Astrocyte of the cerebellum (primary cell): ENCODE results near the gene RBM19.
"Not testable (repeated sequence)": the region's sequence is repeated elsewhere in the genome, so short reads cannot be mapped to it uniquely, and the experiment has no call there.

Source experiments
- DNase-seq: peaks from one replicate; pipeline ENCODE4 v3.0.0-alpha.2; 2011; ENCODE audit warnings: low read depth
- H3K4me3 ChIP-seq: 2 replicates; pipeline ENCODE4 v1.5.1; 2011; ENCODE audit warnings: mild to moderate bottlenecking, low read depth, low read length, moderate library complexity
- in situ Hi-C: cut with HindIII; loops from 2 replicates; pipeline ENCODE4 v1.10.0; 2017; ENCODE audit warnings: low sequenced_read_pairs
- TF ChIP-seq, protein P1 (sequence below): IDR thresholded peaks from 2 replicates; pipeline ENCODE4 v1.5.1; 2012; ENCODE audit warnings: low read length, low read depth, moderate library complexity, mild to moderate bottlenecking; ENCODE audit errors: missing control alignments

The RBM19 gene

DNA sequence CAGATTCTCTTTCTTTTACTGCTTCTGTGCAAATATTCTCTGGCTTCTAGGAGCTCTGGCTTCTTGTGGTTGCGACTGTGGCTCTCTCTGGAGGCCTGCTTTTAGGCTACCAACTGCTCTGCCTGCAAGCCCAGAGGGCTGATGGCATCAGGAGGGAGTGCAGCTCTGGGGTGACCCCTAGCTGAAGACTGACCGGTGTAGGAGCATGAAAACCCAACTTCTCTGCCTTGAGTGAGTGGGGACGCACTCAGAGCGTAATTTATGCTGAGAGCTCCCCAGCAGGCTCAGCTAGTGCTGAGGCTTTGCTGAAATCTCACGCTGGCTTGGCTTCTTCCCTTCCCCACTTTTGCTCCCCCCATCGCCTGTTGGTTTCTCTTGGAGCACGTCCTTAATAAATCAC is 29.9 kb upstream of the RBM19 start:
- TF ChIP-seq, protein P1, sequence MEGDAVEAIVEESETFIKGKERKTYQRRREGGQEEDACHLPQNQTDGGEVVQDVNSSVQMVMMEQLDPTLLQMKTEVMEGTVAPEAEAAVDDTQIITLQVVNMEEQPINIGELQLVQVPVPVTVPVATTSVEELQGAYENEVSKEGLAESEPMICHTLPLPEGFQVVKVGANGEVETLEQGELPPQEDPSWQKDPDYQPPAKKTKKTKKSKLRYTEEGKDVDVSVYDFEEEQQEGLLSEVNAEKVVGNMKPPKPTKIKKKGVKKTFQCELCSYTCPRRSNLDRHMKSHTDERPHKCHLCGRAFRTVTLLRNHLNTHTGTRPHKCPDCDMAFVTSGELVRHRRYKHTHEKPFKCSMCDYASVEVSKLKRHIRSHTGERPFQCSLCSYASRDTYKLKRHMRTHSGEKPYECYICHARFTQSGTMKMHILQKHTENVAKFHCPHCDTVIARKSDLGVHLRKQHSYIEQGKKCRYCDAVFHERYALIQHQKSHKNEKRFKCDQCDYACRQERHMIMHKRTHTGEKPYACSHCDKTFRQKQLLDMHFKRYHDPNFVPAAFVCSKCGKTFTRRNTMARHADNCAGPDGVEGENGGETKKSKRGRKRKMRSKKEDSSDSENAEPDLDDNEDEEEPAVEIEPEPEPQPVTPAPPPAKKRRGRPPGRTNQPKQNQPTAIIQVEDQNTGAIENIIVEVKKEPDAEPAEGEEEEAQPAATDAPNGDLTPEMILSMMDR: no peak
- in situ Hi-C loops: no loop called here
- no peak for DNase-seq
- H3K4me3 ChIP-seq: no peak overlapping the region

DNA sequence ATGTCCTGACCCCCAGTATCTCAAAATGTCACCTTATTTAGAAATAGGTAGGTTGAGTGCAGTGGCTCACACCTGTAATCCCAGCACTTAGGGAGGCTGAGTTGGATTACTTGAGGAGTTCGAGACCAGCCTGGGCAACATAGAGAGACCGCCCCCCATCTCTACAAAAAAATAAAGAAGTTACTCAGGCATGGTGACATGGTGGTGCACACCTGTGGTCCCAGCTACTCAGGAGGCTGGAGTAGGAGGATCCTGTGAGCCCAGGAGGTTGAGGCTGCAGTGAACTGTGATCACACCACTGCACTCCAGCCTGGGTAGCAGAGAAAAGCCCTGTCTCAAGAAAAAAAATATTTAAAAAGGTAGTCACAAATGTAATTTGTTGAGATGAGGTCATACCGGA is 27.9 kb upstream of the RBM19 start:
- no peak overlapping the region for H3K4me3 ChIP-seq
- TF ChIP-seq, protein P1: no peak
- in situ Hi-C loops: no loop called here
- DNase-seq: no peak

DNA sequence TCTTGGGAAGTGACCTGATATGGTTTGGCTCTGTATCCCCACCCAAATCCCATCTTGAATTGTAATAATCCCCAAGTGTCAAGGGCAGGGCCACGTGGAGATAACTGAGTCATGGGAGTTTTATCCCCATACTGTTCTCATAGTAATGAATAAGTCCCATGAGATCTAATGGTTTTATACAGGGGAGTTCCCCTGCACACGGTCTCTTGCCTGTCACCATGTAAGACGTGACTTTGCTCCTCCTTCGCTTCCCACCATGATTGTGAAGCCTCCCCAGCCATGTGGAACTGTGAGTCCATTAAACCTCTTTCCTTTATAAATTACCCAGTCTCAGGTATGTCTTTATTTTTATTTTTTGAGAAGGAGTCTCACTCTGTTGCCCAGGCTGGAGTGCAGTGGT is 26.6 kb upstream of the RBM19 start:
- in situ Hi-C loops: not testable (repeated sequence)

DNA sequence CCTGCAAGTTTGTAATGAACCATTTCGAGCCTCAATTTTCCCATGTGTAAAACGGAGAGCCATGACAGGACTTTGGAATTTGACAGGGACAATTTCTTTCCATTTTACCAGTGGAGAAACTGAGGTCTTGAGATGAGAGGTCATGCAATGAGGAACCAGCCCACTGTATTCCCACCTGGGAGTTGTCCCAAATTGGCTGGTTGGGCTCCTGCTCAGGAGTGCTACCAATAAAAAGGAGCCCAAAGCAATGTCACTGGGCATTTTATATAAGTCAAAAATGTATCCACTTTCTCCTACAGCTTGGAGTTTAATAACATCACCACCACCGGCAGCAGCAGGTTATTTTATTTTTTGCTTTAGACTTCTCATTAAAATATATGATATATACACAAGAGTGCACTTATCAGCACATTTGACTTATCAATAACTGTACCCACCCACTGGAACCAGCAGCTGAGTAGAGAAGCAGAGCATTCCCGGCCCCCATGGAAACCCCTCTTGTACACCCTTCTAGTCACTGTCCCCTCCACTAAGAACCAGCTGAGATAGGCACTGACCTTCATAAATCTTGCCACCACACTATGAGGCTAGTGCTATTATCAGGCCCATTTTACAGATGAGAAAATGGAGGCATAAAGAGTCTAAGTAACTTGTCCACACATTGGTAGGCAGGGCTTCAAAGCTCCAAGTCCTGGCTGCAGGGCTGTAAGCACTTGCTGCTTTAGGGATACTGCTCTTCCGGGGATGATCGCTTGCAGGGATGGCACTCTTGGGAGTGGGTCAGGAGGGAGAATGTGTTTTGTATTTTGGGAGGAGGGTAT is 25.3 kb upstream of the RBM19 start:
- no peak for DNase-seq
- no peak overlapping the region for H3K4me3 ChIP-seq
- in situ Hi-C loops: no loop called here
- TF ChIP-seq, protein P1: no peak

More for the DNA sequence above, 26.6 kb upstream of the RBM19 start:
- H3K4me3 ChIP-seq, DNase-seq: not testable (repeated sequence)

DNA sequence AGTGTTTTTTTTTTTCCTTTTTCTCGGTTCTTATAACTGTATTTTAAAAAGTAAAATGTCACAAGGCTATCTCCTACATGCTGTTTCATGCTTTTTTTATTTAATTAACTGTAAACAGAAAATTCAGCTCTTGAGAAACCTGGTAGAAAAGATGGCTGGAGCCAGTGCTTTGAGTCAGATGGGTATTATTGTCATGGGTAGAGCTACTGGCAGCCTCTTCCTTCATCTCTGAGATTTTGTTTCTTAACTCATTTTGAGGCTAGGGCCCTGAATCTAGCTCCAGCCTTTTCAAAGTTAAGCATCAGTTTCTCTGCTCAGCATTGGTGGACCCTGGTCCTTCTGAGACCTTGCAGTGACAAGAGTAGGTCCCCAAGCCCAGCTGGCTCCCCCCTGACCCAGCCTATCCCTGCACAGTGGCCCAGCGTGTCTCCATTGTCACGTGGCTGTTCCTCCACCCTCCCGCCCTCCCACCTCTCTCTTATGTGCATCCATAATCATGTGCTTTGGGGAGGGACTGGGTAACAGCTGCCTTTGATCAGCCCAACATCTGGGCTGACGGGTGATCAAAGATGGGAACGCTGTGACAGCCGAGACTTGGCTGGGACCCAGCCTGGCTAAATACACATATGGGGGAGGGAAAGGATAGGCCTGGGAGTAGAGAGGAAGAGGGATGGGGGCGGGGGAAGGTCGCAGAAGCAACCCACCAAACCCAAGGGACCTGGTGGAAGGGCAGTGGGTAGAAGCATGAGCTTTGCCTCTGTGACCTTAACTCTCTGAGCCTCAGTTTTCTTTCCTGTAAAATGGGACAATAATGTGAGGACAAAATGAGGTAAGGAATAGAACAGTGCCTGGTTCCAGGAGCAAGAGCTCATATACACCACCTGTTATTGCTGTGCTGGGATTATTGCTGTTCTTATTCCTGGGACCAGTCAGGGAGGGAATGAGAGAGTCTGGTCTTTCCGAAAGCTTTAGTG is 24.4 kb upstream of the RBM19 start:
- H3K4me3 ChIP-seq: no peak overlapping the region
- in situ Hi-C loops: no loop called here
- TF ChIP-seq, protein P1: no peak
- DNase-seq: no peak

DNA sequence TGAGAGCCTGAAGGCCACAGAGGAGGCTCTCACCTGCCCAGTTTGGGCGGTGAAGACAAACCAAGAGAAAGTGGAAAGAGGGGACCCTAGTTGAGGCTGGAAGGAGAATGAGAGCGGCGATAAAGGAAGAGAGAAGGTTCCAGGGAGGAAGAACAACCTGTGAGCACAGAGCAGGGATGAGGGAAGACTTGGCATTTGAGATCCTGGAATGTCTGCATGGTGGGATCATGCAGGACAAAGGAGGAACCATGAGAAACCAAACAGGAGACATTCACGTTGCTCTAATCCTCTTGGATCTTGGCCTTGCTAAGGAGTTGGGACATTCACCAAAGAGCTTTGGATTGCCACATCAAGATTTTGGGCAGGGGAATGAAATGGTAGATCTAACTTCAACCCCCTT is 22.9 kb upstream of the RBM19 start:
- in situ Hi-C loops: no loop called here
- TF ChIP-seq, protein P1: no peak
- no peak overlapping the region for H3K4me3 ChIP-seq
- DNase-seq: no peak
